Lung (tissue), 12 donors: ENCODE data around the gene PDZD4. TPM values are rescaled to one million over a fixed set of nuclear protein-coding genes. Genes with fewer than 3 reads are reported as not detected.

Experiments used
- ATAC-seq: fragments of 200-7000 bp; cut with Tn5 transposase; one replicate; pipeline ENCODE4 v1.9.1; 2020; ENCODE audit warnings: moderate number of reproducible peaks; ENCODE audit not compliant: insufficient read depth, low FRiP score
- DNase-seq, 3 donors: peaks; one replicate each; pipeline ENCODE4 v3.0.0-alpha.2; 2013 to 2017
- H3K27ac ChIP-seq, 2 donors: one replicate each; pipeline ENCODE4 v1.5.1; 2013; ENCODE audit warnings: mild to moderate bottlenecking in 2 of 2, moderate library complexity in 2 of 2, control low read depth in 1 of 2, inconsistent platforms in 1 of 2, low read depth in 1 of 2, low read length in 1 of 2
- H3K27me3 ChIP-seq, 3 donors: one replicate each; pipeline ENCODE4 v1.5.1; 2013; ENCODE audit warnings: low read length in 2 of 3; ENCODE audit not compliant: control insufficient read depth in 3 of 3, insufficient read depth in 3 of 3
- H3K36me3 ChIP-seq, 4 donors: one replicate each; pipeline ENCODE4 v1.5.1; 2013; ENCODE audit warnings: low read length in 4 of 4, mild to moderate bottlenecking in 1 of 4, moderate library complexity in 1 of 4; ENCODE audit not compliant: control insufficient read depth in 4 of 4, insufficient read depth in 4 of 4
- H3K4me1 ChIP-seq, 5 donors: one replicate each; pipeline ENCODE4 v1.5.1; 2013; ENCODE audit warnings: low read length in 5 of 5, mild to moderate bottlenecking in 2 of 5, moderate library complexity in 1 of 5; ENCODE audit not compliant: control insufficient read depth in 5 of 5, insufficient read depth in 5 of 5
- H3K4me3 ChIP-seq: one replicate; pipeline ENCODE4 v1.5.1; 2013; ENCODE audit warnings: mild to moderate bottlenecking, control low read depth, moderate library complexity
- H3K9ac ChIP-seq, 2 donors: one replicate each; pipeline ENCODE4 v1.5.1; 2013; ENCODE audit warnings: low read length in 2 of 2, control low read depth in 1 of 2; ENCODE audit not compliant: insufficient read depth in 1 of 2
- H3K9me3 ChIP-seq, 4 donors: one replicate each; pipeline ENCODE4 v1.5.1; 2013; ENCODE audit warnings: low read length in 3 of 4, mild to moderate bottlenecking in 1 of 4, moderate library complexity in 1 of 4; ENCODE audit not compliant: control insufficient read depth in 4 of 4, insufficient read depth in 3 of 4
- CTCF ChIP-seq: IDR thresholded peaks from 2 replicates; pipeline ENCODE4 v1.5.1; 2012; ENCODE audit warnings: mild to moderate bottlenecking; ENCODE audit errors: control extremely low read depth, extremely low read depth
- WGBS, 2 donors: extraction: QIAGEN DNeasy Blood & Tissue Kit; methylation state at CpG; one replicate each; pipeline ENCODE4 v1.1.7; 2013; 5-methylcytosine and 5-hydroxymethylcytosine counted together
- polyA plus RNA-seq, 2 donors: library from polyadenylated mRNA; stranded (reverse); fragments of 200-250 nt; gene quantifications; one replicate each; pipeline ENCODE4 v1.2.1, GENCODE V29; 2013
- total RNA-seq, 2 donors: library from RNA; depleted of rRNA in 1 of 2; stranded (reverse); fragments of >200 nt in 1 of 2; gene quantifications; one replicate each; pipeline ENCODE4 v1.2.1, GENCODE V29; 2014 to 2021
- donor health status: control.
- donor health status: control.
- donor health status: Bipolar disorder and iron deficiency.
- donor health status: healthy.
- donor health status: DM: yes; HTN: yes; CAD: no.

PDZD4 gene
- total and polyA plus RNA-seq, 4 donors = 2.3 to 8.1 (median 3.8) TPM

- Histone ChIP-seq H3K4me3 (no peak overlapping the region), H3K27ac (no peak overlapping the region), H3K36me3 (peaks cover 0 to 7% (median 4%) of the 10 kb centered on the region in 4 donors), H3K27me3 (no peaks in the 10 kb centered on the region), H3K9me3 (peaks cover 0 to 48% (median 0%) of the 10 kb centered on the region in 4 donors), H3K9ac (no peak overlapping the region), H3K4me1 (peaks cover 0 to 10% (median 2%) of the 10 kb centered on the region in 5 donors)
- no peak for ATAC-seq
- DNase-seq = no peak
- no peak for TF ChIP-seq CTCF
- 93 to 98% methylated on average over 4 to 5 of the region's 5 CpGs for WGBS, 2 donors
These were observed 31.0 kb downstream of the PDZD4 start for GRCh38 chrX:153799326-153799725.

- H3K4me1 ChIP-seq = peaks cover 0 to 14% (median 8%) of the 10 kb centered on the region in 5 donors
- WGBS, 2 donors = 91 to 93% methylated on average over 12 to 15 of the region's 15 CpGs
- TF ChIP-seq CTCF = no peak
- H3K9me3 ChIP-seq = peaks cover 0 to 53% (median 0%) of the 10 kb centered on the region in 4 donors
- peaks cover 0 to 7% (median 4%) of the 10 kb centered on the region in 4 donors for H3K36me3 ChIP-seq
- no peak overlapping the region for H3K27ac ChIP-seq
- DNase-seq = no peak
- H3K4me3 ChIP-seq = no peak overlapping the region
- H3K27me3 ChIP-seq = no peaks in the 10 kb centered on the region
- H3K9ac ChIP-seq = no peak overlapping the region
- no peak for ATAC-seq
These were observed 32.8 kb downstream of the PDZD4 start for GRCh38 chrX:153797415-153798015.

- DNase-seq (no peak), ATAC-seq (no peak)
- Histone ChIP-seq H3K9ac (peak overlapping the region; percentile 42 to 52), H3K9me3 (peaks cover 0 to 46% (median 0%) of the 10 kb centered on the region in 4 donors), H3K4me3 (peak overlapping the region; percentile 62), H3K27ac (peak overlapping the region; percentile 56 to 86), H3K36me3 (peaks cover 0 to 7% (median 4%) of the 10 kb centered on the region in 4 donors), H3K27me3 (no peaks in the 10 kb centered on the region), H3K4me1 (peaks cover 0 to 14% (median 8%) of the 10 kb centered on the region in 5 donors)
- WGBS, 2 donors = 12 to 37% methylated on average over 27 to 47 of the region's 47 CpGs
- no peak for TF ChIP-seq CTCF
These were observed 35.2 kb downstream of the PDZD4 start for GRCh38 chrX:153794897-153795816.
